HEK293 (cell line): ENCODE data around the gene KCNMA1.
A peak's percentile ranks its signal among the peaks of the same experiment; 100 is the strongest.

Experiments
- CTCF ChIA-PET: fragments of 350-600 bp; formaldehyde crosslinking; extraction: SDS; loops from one replicate; lab custom pipeline; 2021; ENCODE audit warnings: antibody characterized with exemption; lab: Yijun Ruan, JAX
- POLR2A ChIA-PET: fragments of 300-600 bp; formaldehyde crosslinking; extraction: SDS; loops from one replicate; lab custom pipeline; 2020; ENCODE audit warnings: antibody characterized with exemption, inconsistent platforms; lab: Yijun Ruan, JAX
- H3K27ac ChIP-seq: fragments of 200-500 bp; sonication (Bioruptor generic); 2 replicates; pipeline ENCODE4 v1.5.1; 2014; ENCODE audit warnings: low read depth, low read length, control low read depth, inconsistent platforms; ENCODE audit errors: extremely low read depth
- H3K36me3 ChIP-seq, 2 experiments: fragments of 200-500 bp in 1 of 2; sonication (Bioruptor generic) in 1 of 2; 1 replicate in 1 of 2; 2 replicates in 1 of 2; pipeline ENCODE4 v1.5.1; 2014 to 2017; ENCODE audit warnings: inconsistent platforms in 2 of 2, low read length in 2 of 2; ENCODE audit not compliant: control insufficient read depth in 2 of 2, insufficient read depth in 1 of 2
- H3K4me1 ChIP-seq: fragments of 200-500 bp; sonication (Bioruptor generic); 2 replicates; pipeline ENCODE4 v1.5.1; 2014; ENCODE audit warnings: mild to moderate bottlenecking, low read length, inconsistent platforms; ENCODE audit not compliant: control insufficient read depth, insufficient read depth
- H3K4me3 ChIP-seq: 2 replicates; pipeline ENCODE4 v1.5.1; 2011; ENCODE audit warnings: low read depth, mild to moderate bottlenecking, control low read depth, low read length, moderate library complexity
- H3K9me3 ChIP-seq: fragments of 200-500 bp; sonication (Bioruptor generic); 2 replicates; pipeline ENCODE4 v1.5.1; 2014; ENCODE audit warnings: low read depth, low read length, inconsistent platforms; ENCODE audit not compliant: control insufficient read depth, insufficient read depth
- GLI4 ChIP-seq: fragments of 450-650 bp; formaldehyde crosslinking; IDR thresholded peaks from 2 replicates; pipeline ENCODE4 v1.5.1; 2016; ENCODE audit warnings: missing biosample characterization, missing genetic modification characterization
- SETDB1 ChIP-seq: IDR thresholded peaks from one replicate; pipeline ENCODE4 v1.6.1; 2017; ENCODE audit warnings: mild to moderate bottlenecking, low read length, moderate library complexity, mixed read lengths; ENCODE audit not compliant: insufficient read length
- ZFP37 ChIP-seq: fragments of 450-650 bp; formaldehyde crosslinking; IDR thresholded peaks from 2 replicates; pipeline ENCODE4 v1.5.1; 2016; ENCODE audit warnings: missing biosample characterization, missing genetic modification characterization
- ZIC2 ChIP-seq: fragments of 450-650 bp; formaldehyde crosslinking; IDR thresholded peaks from 2 replicates; pipeline ENCODE4 v1.5.1; 2016; ENCODE audit warnings: missing biosample characterization, missing genetic modification characterization
- ZNF24 ChIP-seq: fragments of 450-650 bp; formaldehyde crosslinking; IDR thresholded peaks from 2 replicates; pipeline ENCODE4 v1.5.1; 2016; ENCODE audit warnings: missing biosample characterization, missing genetic modification characterization
- ZNF548 ChIP-seq: fragments of 450-650 bp; formaldehyde crosslinking; IDR thresholded peaks from 2 replicates; pipeline ENCODE4 v1.5.1; 2016; ENCODE audit warnings: missing biosample characterization, missing genetic modification characterization
- ZNF561 ChIP-seq: fragments of 450-650 bp; IDR thresholded peaks from 2 replicates; pipeline ENCODE4 v1.5.1; 2018; ENCODE audit warnings: missing biosample characterization, missing genetic modification characterization, borderline replicate concordance
- ZNF571 ChIP-seq: fragments of 450-650 bp; formaldehyde crosslinking; IDR thresholded peaks from 2 replicates; pipeline ENCODE4 v1.5.0; 2017; ENCODE audit warnings: missing biosample characterization, missing genetic modification characterization
- ZNF623 ChIP-seq: fragments of 450-650 bp; formaldehyde crosslinking; IDR thresholded peaks from 2 replicates; pipeline ENCODE4 v1.5.1; 2016; ENCODE audit warnings: missing biosample characterization, missing genetic modification characterization
- ZNF664 ChIP-seq: fragments of 450-650 bp; formaldehyde crosslinking; IDR thresholded peaks from 2 replicates; pipeline ENCODE4 v1.5.1; 2016; ENCODE audit warnings: missing biosample characterization, missing genetic modification characterization
- ZNF792 ChIP-seq: fragments of 450-650 bp; formaldehyde crosslinking; IDR thresholded peaks from 2 replicates; pipeline ENCODE4 v1.5.1; 2016; ENCODE audit warnings: missing biosample characterization, missing genetic modification characterization
- TF ChIP-seq, protein P1 (sequence below): fragments of 450-650 bp; formaldehyde crosslinking; IDR thresholded peaks from 2 replicates; pipeline ENCODE4 v1.5.1; 2017; ENCODE audit warnings: missing biosample characterization, missing genetic modification characterization
- TF ChIP-seq, protein P2 (sequence below): fragments of 450-650 bp; formaldehyde crosslinking; IDR thresholded peaks from 2 replicates; pipeline ENCODE4 v1.5.1; 2016; ENCODE audit warnings: missing biosample characterization, missing genetic modification characterization
- TF ChIP-seq, protein P3 (sequence below): fragments of 450-650 bp; formaldehyde crosslinking; IDR thresholded peaks from 2 replicates; pipeline ENCODE4 v1.5.1; 2016; ENCODE audit warnings: missing biosample characterization, missing genetic modification characterization

The KCNMA1 gene

DNA sequence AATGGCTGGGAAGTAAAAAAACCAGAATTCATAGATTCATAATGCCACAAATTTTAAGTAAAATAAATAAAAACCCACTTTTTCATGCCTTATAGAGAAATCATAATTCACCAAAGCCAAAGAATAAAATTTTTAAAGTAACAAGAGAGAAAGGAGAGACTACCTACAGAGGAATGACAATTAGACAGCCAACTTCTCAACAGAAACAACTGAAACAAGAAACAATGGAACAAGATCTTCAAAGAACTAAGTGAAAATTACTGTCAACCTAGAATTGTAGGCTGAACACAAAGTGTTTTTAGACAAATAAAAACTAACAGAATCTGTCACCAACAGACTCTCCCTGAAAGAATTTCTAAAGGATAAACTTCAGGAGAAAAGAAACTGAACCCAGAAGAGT lies 15.6 kb upstream of the KCNMA1 start:
- Histone ChIP-seq H3K27ac (no peak overlapping the region), H3K36me3 (no peaks in the 10 kb centered on the region), H3K4me1 (no peaks in the 10 kb centered on the region), H3K4me3 (no peak overlapping the region), H3K9me3 (no peaks in the 10 kb centered on the region)
- peak; percentile 78 for TF ChIP-seq SETDB1
- no peak for TF ChIP-seq ZNF548 (tag by site-specific recombination)
- POLR2A ChIA-PET, result no interaction called here
- CTCF ChIA-PET, result no interaction called here

DNA sequence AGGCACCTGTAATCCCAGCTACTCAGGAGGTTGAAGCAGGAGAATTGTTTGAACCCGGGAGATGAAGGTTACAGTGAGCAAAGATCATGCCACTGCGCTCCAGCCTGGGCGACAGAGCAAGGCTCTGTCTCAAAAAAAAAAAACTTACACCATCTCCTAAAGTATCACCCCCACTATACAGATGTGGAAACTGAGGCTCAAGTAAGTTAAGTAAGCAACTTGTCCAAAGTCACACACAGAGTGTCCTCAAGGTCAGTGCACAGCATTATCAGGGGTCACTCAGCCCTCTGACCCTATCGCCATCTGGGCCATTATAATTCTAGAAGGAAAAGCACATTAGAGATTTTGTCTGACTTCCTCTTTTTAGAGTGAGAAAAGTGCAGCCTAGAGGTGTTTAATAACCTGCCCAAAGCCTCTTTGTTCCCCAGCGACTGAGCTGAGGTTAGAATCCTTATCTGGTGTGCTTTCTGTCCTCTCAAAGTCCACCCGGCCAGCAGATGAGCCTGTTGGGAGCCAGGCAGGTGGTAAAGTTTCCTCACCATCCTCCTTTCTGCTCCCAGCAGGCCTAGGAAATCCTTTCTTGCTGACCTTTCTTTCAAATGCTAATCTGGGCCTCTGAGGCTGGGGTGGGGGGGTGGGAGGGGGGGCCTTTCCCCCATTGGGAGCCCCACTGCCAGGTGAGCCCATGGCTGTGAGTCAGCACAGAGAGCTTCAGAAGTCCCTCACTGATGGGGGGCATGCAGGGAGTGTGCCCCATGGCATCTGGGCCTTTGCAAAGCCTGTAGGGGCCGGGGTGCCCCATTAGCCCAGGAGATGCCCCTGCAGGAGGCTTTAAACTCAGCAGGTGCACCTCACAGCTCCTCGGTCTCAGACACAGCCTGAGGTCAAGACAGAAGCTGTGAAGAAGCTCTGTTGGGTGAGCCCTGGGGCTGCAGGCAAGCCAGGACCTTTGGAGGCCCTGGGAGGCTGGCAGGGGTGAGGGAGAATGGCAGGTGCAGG lies 12.0 kb upstream of the KCNMA1 start:
- Histone ChIP-seq H3K36me3 (no peaks in the 10 kb centered on the region), H3K4me1 (no peaks in the 10 kb centered on the region), H3K9me3 (no peaks in the 10 kb centered on the region), H3K4me3 (no peak overlapping the region), H3K27ac (no peak overlapping the region)
- ChIA-PET POLR2A (no interaction called here), CTCF (interaction anchor here (0.9 to 21.0 kb wide), 2 partner anchors 356 to 482 kb away, joined by 3 to 512 read pairs; no protein-coding TSS in a partner anchor)
- peak; percentile 93 for TF ChIP-seq ZIC2
- no peak for TF ChIP-seq ZNF792

DNA sequence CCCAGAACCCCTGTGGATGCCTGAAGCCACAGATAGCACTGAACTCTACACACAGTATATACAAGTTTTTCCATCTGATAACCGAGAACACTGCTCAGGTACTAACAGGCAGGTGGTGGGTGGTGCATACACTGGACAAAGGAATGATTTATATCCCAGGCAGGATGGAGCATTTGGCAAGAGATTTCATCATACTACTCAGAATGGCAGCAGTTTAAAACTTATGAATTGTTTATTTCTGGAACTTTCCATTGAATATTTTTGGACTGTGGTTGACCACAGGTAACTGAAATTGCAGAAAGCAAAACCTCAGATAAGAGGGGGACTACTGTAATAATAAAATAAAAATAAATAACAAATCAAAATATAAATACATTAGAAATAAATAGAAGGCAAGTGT lies 10.9 kb upstream of the KCNMA1 start:
- no peaks in the 10 kb centered on the region for H3K9me3 ChIP-seq
- TF ChIP-seq ZNF561 (no peak), ZNF664 (no peak), ZFP37 (tag by site-specific recombination) (no peak), ZNF623 (tag by site-specific recombination) (no peak)
- no peaks in the 10 kb centered on the region for H3K4me1 ChIP-seq
- H3K4me3 ChIP-seq, result no peak overlapping the region
- ChIA-PET CTCF (interaction anchor here (0.6 to 21.0 kb wide), 4 partner anchors 63 to 481 kb away, joined by 3 to 512 read pairs (median 6); no protein-coding TSS in a partner anchor), POLR2A (no interaction called here)
- H3K36me3 ChIP-seq, result no peaks in the 10 kb centered on the region
- H3K27ac ChIP-seq, result no peak overlapping the region

DNA sequence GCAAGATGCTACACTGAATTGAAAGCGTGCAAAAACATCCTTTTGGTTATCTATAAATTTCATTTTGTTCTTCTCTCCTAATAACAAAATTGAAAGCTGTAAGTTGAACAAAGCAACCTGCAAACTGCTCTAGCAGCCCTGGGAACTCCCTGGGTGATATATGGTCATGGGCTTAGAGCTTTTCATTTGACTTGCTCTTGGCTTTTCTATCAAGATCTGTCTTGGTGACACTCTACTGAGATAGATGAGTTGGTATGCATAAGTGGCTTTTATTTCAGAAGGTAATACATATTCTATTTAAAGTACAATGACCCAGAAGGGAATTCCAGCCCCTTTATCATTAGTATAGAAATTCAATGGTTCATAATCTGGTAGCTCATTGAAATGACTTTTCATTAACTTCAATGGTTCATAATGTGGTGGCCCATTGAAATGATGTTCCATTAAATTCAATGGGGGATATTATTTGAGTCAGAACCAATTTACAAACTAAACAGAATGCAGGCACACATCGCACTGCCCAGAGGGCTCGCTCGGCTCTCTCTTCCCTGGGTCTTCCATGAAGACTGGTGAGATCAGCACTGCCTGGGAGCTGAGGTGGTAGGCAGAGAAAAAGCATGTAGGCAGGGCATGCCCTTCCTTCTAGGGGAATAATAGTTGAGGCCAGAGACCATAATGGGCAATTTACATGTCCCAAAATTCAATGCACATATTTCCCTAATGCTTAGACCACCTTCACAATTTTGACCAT lies 10.1 kb upstream of the KCNMA1 start:
- no peak overlapping the region for H3K27ac ChIP-seq
- CTCF ChIA-PET, result interaction anchor here (0.6 to 21.0 kb wide), 8 partner anchors 13 to 480 kb away, joined by 3 to 512 read pairs (median 5); no protein-coding TSS in a partner anchor
- H3K4me3 ChIP-seq, result no peak overlapping the region
- no peaks in the 10 kb centered on the region for H3K9me3 ChIP-seq
- TF ChIP-seq, protein P1, sequence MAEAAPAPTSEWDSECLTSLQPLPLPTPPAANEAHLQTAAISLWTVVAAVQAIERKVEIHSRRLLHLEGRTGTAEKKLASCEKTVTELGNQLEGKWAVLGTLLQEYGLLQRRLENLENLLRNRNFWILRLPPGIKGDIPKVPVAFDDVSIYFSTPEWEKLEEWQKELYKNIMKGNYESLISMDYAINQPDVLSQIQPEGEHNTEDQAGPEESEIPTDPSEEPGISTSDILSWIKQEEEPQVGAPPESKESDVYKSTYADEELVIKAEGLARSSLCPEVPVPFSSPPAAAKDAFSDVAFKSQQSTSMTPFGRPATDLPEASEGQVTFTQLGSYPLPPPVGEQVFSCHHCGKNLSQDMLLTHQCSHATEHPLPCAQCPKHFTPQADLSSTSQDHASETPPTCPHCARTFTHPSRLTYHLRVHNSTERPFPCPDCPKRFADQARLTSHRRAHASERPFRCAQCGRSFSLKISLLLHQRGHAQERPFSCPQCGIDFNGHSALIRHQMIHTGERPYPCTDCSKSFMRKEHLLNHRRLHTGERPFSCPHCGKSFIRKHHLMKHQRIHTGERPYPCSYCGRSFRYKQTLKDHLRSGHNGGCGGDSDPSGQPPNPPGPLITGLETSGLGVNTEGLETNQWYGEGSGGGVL (tag by site-specific recombination), result no peak
- TF ChIP-seq GLI4 (tag by site-specific recombination) (no peak), ZNF571 (tag by site-specific recombination) (no peak), ZNF24 (tag by site-specific recombination) (no peak)
- TF ChIP-seq, protein P2, sequence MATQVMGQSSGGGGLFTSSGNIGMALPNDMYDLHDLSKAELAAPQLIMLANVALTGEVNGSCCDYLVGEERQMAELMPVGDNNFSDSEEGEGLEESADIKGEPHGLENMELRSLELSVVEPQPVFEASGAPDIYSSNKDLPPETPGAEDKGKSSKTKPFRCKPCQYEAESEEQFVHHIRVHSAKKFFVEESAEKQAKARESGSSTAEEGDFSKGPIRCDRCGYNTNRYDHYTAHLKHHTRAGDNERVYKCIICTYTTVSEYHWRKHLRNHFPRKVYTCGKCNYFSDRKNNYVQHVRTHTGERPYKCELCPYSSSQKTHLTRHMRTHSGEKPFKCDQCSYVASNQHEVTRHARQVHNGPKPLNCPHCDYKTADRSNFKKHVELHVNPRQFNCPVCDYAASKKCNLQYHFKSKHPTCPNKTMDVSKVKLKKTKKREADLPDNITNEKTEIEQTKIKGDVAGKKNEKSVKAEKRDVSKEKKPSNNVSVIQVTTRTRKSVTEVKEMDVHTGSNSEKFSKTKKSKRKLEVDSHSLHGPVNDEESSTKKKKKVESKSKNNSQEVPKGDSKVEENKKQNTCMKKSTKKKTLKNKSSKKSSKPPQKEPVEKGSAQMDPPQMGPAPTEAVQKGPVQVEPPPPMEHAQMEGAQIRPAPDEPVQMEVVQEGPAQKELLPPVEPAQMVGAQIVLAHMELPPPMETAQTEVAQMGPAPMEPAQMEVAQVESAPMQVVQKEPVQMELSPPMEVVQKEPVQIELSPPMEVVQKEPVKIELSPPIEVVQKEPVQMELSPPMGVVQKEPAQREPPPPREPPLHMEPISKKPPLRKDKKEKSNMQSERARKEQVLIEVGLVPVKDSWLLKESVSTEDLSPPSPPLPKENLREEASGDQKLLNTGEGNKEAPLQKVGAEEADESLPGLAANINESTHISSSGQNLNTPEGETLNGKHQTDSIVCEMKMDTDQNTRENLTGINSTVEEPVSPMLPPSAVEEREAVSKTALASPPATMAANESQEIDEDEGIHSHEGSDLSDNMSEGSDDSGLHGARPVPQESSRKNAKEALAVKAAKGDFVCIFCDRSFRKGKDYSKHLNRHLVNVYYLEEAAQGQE (tag by site-specific recombination), result no peak
- TF ChIP-seq, protein P3, sequence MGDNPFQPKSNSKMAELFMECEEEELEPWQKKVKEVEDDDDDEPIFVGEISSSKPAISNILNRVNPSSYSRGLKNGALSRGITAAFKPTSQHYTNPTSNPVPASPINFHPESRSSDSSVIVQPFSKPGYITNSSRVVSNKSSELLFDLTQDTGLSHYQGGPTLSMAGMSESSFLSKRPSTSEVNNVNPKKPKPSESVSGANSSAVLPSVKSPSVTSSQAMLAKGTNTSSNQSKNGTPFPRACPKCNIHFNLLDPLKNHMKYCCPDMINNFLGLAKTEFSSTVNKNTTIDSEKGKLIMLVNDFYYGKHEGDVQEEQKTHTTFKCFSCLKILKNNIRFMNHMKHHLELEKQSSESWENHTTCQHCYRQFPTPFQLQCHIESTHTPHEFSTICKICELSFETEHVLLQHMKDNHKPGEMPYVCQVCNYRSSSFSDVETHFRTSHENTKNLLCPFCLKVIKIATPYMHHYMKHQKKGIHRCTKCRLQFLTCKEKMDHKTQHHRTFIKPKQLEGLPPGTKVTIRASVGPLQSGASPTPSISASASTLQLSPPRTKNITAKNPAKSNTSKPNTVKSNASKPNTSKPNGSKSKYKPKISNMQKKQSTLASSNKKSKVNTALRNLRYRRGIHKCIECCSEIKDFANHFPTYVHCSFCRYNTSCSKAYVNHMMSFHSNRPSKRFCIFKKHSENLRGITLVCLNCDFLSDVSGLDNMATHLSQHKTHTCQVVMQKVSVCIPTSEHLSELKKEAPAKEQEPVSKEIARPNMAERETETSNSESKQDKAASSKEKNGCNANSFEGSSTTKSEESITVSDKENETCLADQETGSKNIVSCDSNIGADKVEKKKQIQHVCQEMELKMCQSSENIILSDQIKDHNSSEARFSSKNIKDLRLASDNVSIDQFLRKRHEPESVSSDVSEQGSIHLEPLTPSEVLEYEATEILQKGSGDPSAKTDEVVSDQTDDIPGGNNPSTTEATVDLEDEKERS, result no peak
- H3K36me3 ChIP-seq, result no peaks in the 10 kb centered on the region
- POLR2A ChIA-PET, result no interaction called here
- no peaks in the 10 kb centered on the region for H3K4me1 ChIP-seq
